BJ (cell line): ENCODE results near the gene GIGYF2. TPM values are rescaled to one million over a fixed set of nuclear protein-coding genes. Genes with fewer than 3 reads are reported as not detected.

Experiments used
- CTCF ChIA-PET: fragments of 350-600 bp; formaldehyde crosslinking; extraction: SDS; loops from one replicate; lab custom pipeline; 2021; ENCODE audit warnings: antibody characterized with exemption, inconsistent platforms; lab: Yijun Ruan, JAX
- POLR2A ChIA-PET: fragments of 300-600 bp; sonication (Branson Sonifier 250); formaldehyde crosslinking; extraction: SDS; loops from one replicate; lab custom pipeline; 2021; ENCODE audit warnings: antibody characterized with exemption; lab: Charles Lee
- DNase-seq: peaks from one replicate; pipeline ENCODE4 v3.0.0-alpha.2; 2011; ENCODE audit warnings: low read depth
- H3K27me3 ChIP-seq: 2 replicates; pipeline ENCODE4 v1.6.0; 2011; ENCODE audit warnings: low read length; ENCODE audit not compliant: control insufficient read depth, insufficient read depth
- H3K36me3 ChIP-seq: 2 replicates; pipeline ENCODE4 v1.5.1; 2011; ENCODE audit warnings: low read length; ENCODE audit not compliant: control insufficient read depth, insufficient read depth
- H3K4me3 ChIP-seq: 2 replicates; pipeline ENCODE4 v1.5.1; 2011; ENCODE audit warnings: low read depth, mild to moderate bottlenecking, control low read depth, low read length
- CTCF ChIP-seq: IDR thresholded peaks from 2 replicates; pipeline ENCODE4 v1.5.1; 2011; ENCODE audit warnings: low read depth, mild to moderate bottlenecking, control low read depth, inconsistent platforms, low read length, moderate library complexity; ENCODE audit not compliant: insufficient read depth
- polyA plus RNA-seq: library from polyadenylated mRNA; depleted of rRNA; stranded (reverse); fragments of >200 nt; gene quantifications from 2 replicates; pipeline ENCODE4 v1.2.3, GENCODE V29; 2011

GIGYF2 gene
- polyA plus RNA-seq, 1 experiment = 28.0 TPM

DNA sequence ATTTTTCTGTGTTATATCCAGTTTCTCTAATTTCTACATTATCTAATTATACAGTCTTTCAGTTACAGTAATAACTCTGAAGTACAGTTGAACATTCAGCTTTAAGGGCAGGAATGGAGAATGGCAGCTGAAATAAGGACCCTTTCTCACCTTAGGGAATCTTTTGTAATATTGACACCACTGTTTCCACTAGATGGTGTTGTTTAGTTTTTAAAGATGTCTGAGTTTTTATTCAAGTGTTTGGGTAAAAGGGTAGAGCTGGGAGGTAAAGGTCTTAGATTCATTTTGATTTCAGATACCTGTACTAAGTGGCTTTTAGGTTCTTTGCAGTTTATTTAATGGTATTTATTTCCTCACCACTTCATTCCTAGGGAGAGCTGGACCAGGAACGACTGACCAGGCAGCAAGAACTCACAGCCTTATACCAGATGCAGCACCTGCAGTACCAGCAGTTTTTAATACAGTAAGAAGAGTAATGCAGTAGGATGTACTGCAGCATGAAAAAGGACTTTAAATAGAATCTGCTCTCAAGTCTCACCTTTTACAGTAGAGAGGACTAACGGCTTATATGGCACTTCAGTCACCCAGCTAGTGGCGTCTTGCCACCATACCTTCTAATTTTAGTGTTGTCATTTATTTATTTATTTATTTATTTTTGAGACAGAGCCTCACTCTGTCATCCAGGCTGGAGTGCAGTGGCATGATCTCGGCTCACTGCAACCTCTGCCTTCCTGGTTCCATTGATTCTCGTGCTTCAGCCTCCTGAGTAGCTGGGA lies 112.4 kb downstream of the GIGYF2 start:
- peaks cover 9% of the 10 kb centered on the region for H3K36me3 ChIP-seq
- no peak for DNase-seq
- no peak overlapping the region for H3K4me3 ChIP-seq
- TF ChIP-seq CTCF = no peak
- ChIA-PET CTCF (interaction anchor here (1.2 to 2.3 kb wide), 3 partner anchors 26 to 437 kb away, joined by 3 to 8 read pairs (median 3); no protein-coding TSS in a partner anchor), POLR2A (no interaction called here)
- no peaks in the 10 kb centered on the region for H3K27me3 ChIP-seq

DNA sequence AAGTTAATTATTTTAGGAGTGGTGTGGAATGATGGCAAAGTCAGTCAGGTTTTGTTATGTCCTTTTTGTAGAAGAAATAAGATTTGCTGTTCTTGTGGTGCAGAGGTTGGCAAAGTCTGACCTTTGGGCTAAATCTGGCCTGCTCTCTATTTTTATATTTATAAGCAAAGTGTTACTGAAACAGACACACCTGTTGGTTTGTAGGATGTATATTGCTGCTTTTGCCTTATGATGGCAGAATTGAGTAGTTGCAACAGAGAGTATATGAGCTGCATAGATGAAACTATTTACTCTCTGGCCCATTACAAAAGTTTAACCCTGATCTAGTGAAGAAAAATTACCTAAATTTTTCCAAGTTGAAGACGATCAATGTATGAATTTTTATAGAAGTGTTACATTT lies 113.3 kb downstream of the GIGYF2 start:
- peaks cover 10% of the 10 kb centered on the region for H3K36me3 ChIP-seq
- H3K27me3 ChIP-seq = no peaks in the 10 kb centered on the region
- no peak for TF ChIP-seq CTCF
- DNase-seq = no peak
- CTCF ChIA-PET = interaction anchor here (1.5 to 2.3 kb wide), 2 partner anchors 26 to 436 kb away, joined by 3 to 8 read pairs; no protein-coding TSS in a partner anchor
- no peak overlapping the region for H3K4me3 ChIP-seq
- POLR2A ChIA-PET = no interaction called here

GRCh38 chr2:232815569-232815968 lies 118.4 kb downstream of the GIGYF2 start:
- peaks cover 8% of the 10 kb centered on the region for H3K36me3 ChIP-seq
- no peaks in the 10 kb centered on the region for H3K27me3 ChIP-seq
- no peak for DNase-seq
- TF ChIP-seq CTCF = no peak
- CTCF ChIA-PET = interaction anchor here (0.5 kb wide), 1 partner anchor 18 kb away, joined by 3 read pairs; no protein-coding TSS in a partner anchor
- POLR2A ChIA-PET = no interaction called here
- no peak overlapping the region for H3K4me3 ChIP-seq

DNA sequence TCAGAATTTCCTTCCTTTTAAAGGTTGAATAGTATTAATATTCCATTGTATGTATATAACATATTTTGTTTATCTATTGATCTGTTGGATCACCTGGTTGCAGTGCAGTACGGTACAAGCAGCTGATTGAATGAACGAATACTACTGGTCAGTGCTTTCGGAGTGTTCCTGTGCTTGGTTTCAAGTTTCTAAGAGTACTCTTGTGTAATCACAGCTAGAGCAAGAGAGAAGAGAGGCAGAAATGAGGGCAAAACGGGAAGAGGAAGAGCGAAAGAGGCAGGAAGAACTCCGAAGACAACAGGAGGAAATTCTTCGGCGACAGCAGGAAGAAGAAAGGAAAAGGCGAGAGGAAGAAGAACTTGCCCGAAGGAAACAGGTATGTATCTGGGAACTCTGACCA lies 119.5 kb downstream of the GIGYF2 start:
- no peak for TF ChIP-seq CTCF
- Histone ChIP-seq H3K36me3 (peaks cover 7% of the 10 kb centered on the region), H3K27me3 (no peaks in the 10 kb centered on the region), H3K4me3 (no peak overlapping the region)
- POLR2A ChIA-PET = no interaction called here
- CTCF ChIA-PET = no interaction called here
- no peak for DNase-seq

- no peaks in the 10 kb centered on the region for H3K27me3 ChIP-seq
- ChIA-PET POLR2A (no interaction called here), CTCF (no interaction called here)
- DNase-seq = no peak
- no peak overlapping the region for H3K4me3 ChIP-seq
- H3K36me3 ChIP-seq = peaks cover 8% of the 10 kb centered on the region
- no peak for TF ChIP-seq CTCF
Measured at GRCh38 chr2:232817756-232818155, 120.6 kb downstream of the GIGYF2 start.
